Measurements from ENCODE around the gene GTPBP1. TPM values are rescaled to one million over a fixed set of nuclear protein-coding genes. Genes with fewer than 3 reads are reported as not detected.

The GTPBP1 gene
- polyA plus RNA-seq, 1 of the 3 experiments (the other 2 are of a cell fraction): 15.2 TPM

DNA sequence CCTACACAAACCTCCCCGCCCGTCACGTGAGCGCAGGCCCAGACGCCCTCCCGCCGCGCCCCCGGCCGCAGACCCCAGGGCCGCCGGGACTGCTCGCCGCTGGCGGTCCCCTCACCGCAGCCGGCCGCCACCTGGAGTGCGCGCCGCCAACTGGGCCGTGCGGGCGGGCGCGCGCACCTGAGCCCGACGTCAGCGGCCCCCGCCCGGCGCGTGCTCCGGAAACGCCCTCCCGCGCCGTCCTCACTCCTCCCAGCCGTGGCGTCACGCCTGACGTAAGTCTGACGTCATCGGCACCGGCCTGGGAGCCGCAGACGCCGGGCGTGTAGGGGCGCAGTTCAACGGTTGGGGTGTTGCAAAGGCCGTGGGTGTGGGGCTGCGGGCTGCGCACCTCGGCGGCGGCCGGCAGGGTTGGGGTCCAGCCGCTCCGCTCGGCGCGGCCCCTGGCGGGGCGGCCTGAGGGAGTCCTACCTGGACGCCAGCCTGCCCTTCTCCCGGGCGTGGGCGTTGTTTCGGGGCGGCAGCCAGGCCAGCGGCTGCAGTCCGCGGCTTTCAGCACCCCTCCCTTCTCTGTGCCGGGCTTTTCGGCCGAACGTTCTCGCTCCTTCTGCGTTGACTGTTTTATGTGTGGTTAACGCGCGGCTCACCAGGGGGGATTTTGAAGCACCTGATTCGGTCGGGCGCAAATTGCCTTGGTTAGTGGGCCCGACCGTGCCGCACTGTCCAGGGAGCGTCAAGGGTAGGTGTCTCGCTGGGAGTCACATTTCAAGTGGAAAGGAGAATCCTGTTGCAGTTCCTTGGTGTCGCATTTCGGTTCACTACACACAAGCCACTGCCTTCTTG, 4.7 kb upstream of the GTPBP1 start, which contains the start of gene JOSD1 (continued):
- TF ChIP-seq, protein P1, sequence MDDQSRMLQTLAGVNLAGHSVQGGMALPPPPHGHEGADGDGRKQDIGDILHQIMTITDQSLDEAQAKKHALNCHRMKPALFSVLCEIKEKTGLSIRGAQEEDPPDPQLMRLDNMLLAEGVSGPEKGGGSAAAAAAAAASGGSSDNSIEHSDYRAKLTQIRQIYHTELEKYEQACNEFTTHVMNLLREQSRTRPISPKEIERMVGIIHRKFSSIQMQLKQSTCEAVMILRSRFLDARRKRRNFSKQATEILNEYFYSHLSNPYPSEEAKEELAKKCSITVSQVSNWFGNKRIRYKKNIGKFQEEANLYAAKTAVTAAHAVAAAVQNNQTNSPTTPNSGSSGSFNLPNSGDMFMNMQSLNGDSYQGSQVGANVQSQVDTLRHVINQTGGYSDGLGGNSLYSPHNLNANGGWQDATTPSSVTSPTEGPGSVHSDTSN (IDR thresholded peaks at IDR 0.05): no peak

DNA sequence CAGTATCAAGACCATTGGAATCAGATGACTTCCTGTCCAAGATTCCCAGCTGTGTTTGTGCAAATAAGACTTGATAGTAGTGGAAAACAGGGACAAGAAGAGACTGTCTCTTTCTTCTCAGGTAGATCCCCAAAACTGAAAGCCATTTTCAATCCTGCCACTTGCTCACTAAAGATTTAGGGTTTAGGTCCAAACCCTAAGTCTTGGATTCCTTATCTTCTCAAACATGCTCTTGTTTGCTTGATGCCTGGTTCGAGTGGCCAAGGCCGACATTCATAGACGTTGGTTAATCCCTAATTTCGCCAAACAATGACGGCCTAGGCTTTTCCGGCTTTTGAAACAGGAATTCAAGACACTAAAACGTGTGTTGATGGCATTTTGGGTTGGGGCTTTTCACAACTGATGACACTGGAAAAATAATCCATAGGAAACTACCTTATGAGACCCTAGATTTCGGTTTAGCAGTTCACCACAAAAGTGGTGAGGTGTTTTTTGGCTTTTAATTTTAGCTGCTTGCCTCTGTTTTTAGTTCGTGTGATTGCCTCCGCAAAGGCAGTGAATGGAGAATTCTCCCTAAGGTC, 1.0 kb upstream of the GTPBP1 start:
- Histone ChIP-seq H3F3A (replicated peaks; ENCODE audit: insufficient read depth) (no peaks in the 10 kb centered on the region), H3K27me3 (ENCODE audit: insufficient read depth) (no peaks in the 10 kb centered on the region), H3K4me1 (ENCODE audit: control insufficient read depth in 1 of 2, insufficient read depth in 2 of 2, low read depth in 1 of 2, low read length in 1 of 2) (peaks cover 0 to 8% of the 10 kb centered on the region in 2 experiments; a peak in 2 of 4 replicates), H3K36me3 (replicated peaks in 1 of 2; ENCODE audit: control insufficient read depth in 1 of 2, insufficient read depth in 2 of 2, low read length in 1 of 2) (no peaks in the 10 kb centered on the region), H3K9me3 (no peaks in the 10 kb centered on the region), H3K9me2 (no peaks in the 10 kb centered on the region), H3K27ac (ENCODE audit: low read depth in 2 of 2, low read length in 1 of 2) (peak overlapping the region; percentile 52 to 79), H3K4me2 (peak overlapping the region; percentile 74; the same call in 1 of the 2 replicates), H3K79me2 (ENCODE audit: insufficient read depth) (peaks cover 42% of the 10 kb centered on the region), H4K20me1 (ENCODE audit: insufficient read depth) (peaks cover 17% of the 10 kb centered on the region; the same call in 1 of the 2 replicates), H3K4me3 (ENCODE audit: low read depth in 2 of 2, low read length in 1 of 2) (peak overlapping the region; percentile 36 to 51), H2AFZ (ENCODE audit: low read depth) (peak overlapping the region; percentile 74), H3K9ac (peak overlapping the region; percentile 14; the same call in 1 of the 2 replicates)
- ChIA-PET CTCF (no interaction called here), POLR2A (no interaction called here)
- DNase-seq: no peak
- WGBS (ENCODE audit: low lambda C conversion rate): 27% methylated on average over 10 of the region's 10 CpGs
- TF ChIP-seq, protein P2, sequence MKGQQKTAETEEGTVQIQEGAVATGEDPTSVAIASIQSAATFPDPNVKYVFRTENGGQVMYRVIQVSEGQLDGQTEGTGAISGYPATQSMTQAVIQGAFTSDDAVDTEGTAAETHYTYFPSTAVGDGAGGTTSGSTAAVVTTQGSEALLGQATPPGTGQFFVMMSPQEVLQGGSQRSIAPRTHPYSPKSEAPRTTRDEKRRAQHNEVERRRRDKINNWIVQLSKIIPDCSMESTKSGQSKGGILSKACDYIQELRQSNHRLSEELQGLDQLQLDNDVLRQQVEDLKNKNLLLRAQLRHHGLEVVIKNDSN (IDR thresholded peaks at IDR 0.05; ENCODE audit: borderline replicate concordance, low read depth): no peak
- no peak for TF ChIP-seq TEAD4 (IDR thresholded peaks at IDR 0.05; ENCODE audit: borderline replicate concordance, insufficient read depth)

DNA sequence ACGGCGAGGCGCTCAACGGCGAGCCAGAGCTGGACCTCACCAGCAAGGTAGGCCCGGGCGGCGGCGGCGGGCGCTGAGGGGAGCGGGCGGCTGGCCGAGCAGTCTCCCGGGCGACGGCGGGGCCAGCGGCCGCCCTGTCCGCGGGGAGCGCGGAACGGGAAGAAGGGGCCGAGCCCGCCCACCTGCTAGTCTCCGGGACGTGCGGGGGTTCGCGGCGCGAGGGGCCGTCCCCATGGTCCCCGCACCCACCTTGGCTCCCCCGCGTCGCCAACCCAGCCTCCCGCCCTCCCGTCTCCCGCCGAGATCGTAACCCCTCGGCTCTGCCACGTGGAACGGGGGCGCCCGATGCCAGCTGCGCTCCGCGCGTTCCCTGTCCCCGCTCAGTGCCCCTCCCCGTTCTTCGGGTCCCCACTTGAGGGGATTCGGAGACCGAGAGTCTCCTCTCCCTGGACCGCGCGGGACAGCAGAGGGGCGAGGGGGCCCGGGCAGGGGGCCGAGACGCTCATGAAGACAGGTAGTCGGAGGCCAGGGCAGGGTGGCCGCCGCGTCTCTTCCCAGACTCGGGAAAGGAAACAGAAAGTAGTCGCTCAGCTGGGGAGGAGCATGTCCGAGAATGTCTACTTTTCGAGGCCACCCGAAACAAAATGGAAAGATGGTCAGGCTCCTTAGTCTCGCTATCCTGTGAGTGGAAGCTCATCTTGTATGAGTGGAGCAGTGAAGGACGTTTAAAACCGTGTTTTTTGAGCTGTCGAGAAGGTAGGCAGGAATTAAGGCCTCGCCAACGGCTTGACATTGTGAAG, 557 bp downstream of the GTPBP1 start:
- H3K4me1 ChIP-seq (ENCODE audit: control insufficient read depth in 1 of 2, insufficient read depth in 2 of 2, low read depth in 1 of 2, low read length in 1 of 2): peaks cover 0 to 7% of the 10 kb centered on the region in 2 experiments; a peak in 2 of 4 replicates
- TF ChIP-seq MXI1 (IDR thresholded peaks at IDR 0.05; ENCODE audit: low read depth, low read length) (0 out of 2 replicates have a peak, but pooled peaks have one; percentile 45), SIN3A (IDR thresholded peaks at IDR 0.05; ENCODE audit: borderline replicate concordance, low read depth, low read length) (no peak), GATA2 (CRISPR knock-in tag; IDR thresholded peaks at IDR 0.05) (no peak), EZH2phosphoT487 (IDR thresholded peaks at IDR 0.05; ENCODE audit: borderline replicate concordance, low read depth) (no peak), FOXM1 (IDR thresholded peaks at IDR 0.05; ENCODE audit: low read depth) (no peak), NRF1 (IDR thresholded peaks at IDR 0.05; ENCODE audit: low read depth, low read length) (no peak), MEF2A (IDR thresholded peaks at IDR 0.05; ENCODE audit: borderline replicate concordance, low read depth) (no peak)
- H3K79me2 ChIP-seq (ENCODE audit: insufficient read depth): peaks cover 50% of the 10 kb centered on the region
- peaks cover 0 to 3% of the 10 kb centered on the region in 2 experiments for H3K36me3 ChIP-seq (replicated peaks in 1 of 2; ENCODE audit: control insufficient read depth in 1 of 2, insufficient read depth in 2 of 2, low read length in 1 of 2)
- peak overlapping the region; percentile 84 for H3K9ac ChIP-seq
- peak overlapping the region; percentile 65 to 66 for H3K4me3 ChIP-seq (ENCODE audit: low read depth in 2 of 2, low read length in 1 of 2)
- H2AFZ ChIP-seq (ENCODE audit: low read depth): no peak overlapping the region
- ChIA-PET POLR2A (no interaction called here), CTCF (interaction anchor here (1.1 to 1.7 kb wide), 2 partner anchors 25 to 26 kb away, joined by 6 to 7 read pairs; partner anchors contain the start of gene TOMM22)
- no peaks in the 10 kb centered on the region for H3F3A ChIP-seq (replicated peaks; ENCODE audit: insufficient read depth)
- H3K27me3 ChIP-seq (ENCODE audit: insufficient read depth): no peaks in the 10 kb centered on the region
- peaks cover 21% of the 10 kb centered on the region; the same call in 1 of the 2 replicates for H4K20me1 ChIP-seq (ENCODE audit: insufficient read depth)
- DNase-seq: peak; percentile 64
- H3K27ac ChIP-seq (ENCODE audit: low read depth in 2 of 2, low read length in 1 of 2): peak overlapping the region; percentile 64 to 66
- no peaks in the 10 kb centered on the region for H3K9me3 ChIP-seq
- H3K4me2 ChIP-seq: peak overlapping the region; percentile 77
- H3K9me2 ChIP-seq: no peaks in the 10 kb centered on the region
- WGBS (ENCODE audit: low lambda C conversion rate): 0% methylated on average over 15 of the region's 80 CpGs
